ENCODE measurements around the gene INTS7. TPM values are rescaled to one million over a fixed set of nuclear protein-coding genes. Genes with fewer than 3 reads are reported as not detected.

The INTS7 gene
- total RNA-seq, 1 experiment from 2014 or later: 35.5 TPM

DNA sequence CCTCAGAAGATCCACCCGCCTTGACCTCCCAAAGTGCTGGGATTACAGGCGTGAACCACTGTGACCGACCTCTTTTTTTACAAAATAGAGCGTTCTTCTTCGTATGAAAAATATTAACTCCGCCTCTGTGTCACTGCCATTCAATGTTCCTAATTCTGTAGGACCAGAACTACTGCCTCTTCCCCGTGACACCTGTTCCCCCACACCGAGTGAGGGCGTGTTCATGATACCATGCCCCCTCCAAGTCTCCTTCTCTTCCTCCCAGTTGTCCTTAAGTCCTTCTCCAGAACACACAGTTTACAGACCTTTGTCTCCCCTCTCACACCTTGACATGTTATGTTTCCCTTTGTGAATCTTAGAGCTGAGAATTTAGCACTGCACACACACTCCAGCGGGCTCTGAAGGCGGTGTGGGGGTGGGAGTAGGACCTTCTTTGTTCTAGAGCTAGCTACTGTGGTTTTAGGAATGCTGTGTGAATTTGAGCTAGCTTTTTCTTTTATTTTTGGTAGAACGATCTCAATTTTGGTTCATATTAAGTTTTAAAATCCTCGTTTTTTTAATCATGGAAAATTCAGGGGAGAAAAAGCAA is 122.4 kb downstream of the INTS7 start:
- H3K9me3 ChIP-seq (ENCODE audit: control insufficient read depth, insufficient read depth, low read depth, low read length): no peaks in the 10 kb centered on the region
- CTCF ChIA-PET: interaction anchor here (0.7 kb wide), 1 partner anchor 32 kb away, joined by 3 read pairs; no protein-coding TSS in a partner anchor
- H3K27ac ChIP-seq (ENCODE audit: low read length): no peak overlapping the region
- 0 out of 2 replicates have a peak, but pooled peaks cover 2% of the 10 kb centered on the region for H3K27me3 ChIP-seq (ENCODE audit: control insufficient read depth, insufficient read depth, low read length)
- DNase-seq (ENCODE audit: low read depth, low spot score): no peak
- intact Hi-C loops (cut with micrococcal nuclease; ENCODE audit: unreplicated experiment) (no loop called here), in situ Hi-C loops (cut with HindIII; ENCODE audit: low pct_unique_long_range_greater_than_20kb, low sequenced_read_pairs) (no loop called here)
- H3K4me3 ChIP-seq (ENCODE audit: low read depth in 2 of 2, low read length in 2 of 2): no peak overlapping the region
- H3K36me3 ChIP-seq (ENCODE audit: control insufficient read depth, insufficient read depth, low read length): no peaks in the 10 kb centered on the region
- no peak for TF ChIP-seq TCF7L2 (IDR thresholded peaks at IDR 0.05; ENCODE audit: low read depth, low read length)
- no peak for TF ChIP-seq SIN3A (IDR thresholded peaks at IDR 0.05; ENCODE audit: borderline replicate concordance, insufficient read depth, low read depth, low read length)
- TF ChIP-seq REST (IDR thresholded peaks at IDR 0.05; ENCODE audit: insufficient read depth in 1 of 2, low read depth in 2 of 2, low read length in 1 of 2): no peak
- TF ChIP-seq CTCF (IDR thresholded peaks at IDR 0.05): no peak
- no peak for TF ChIP-seq POLR2AphosphoS5 (IDR thresholded peaks at IDR 0.05; ENCODE audit: low read depth, low read length)
- POLR2A ChIA-PET: no interaction called here
- no peak for ATAC-seq
- H3K4me1 ChIP-seq (ENCODE audit: control insufficient read depth, insufficient read depth, low read length): no peaks in the 10 kb centered on the region
- no TSS peak for BruUV-seq (replicated peaks)

GRCh38 chr1:211912038-211912437 is 123.3 kb downstream of the INTS7 start:
- intact Hi-C loops (cut with micrococcal nuclease; ENCODE audit: unreplicated experiment) (no loop called here), in situ Hi-C loops (cut with HindIII; ENCODE audit: low pct_unique_long_range_greater_than_20kb, low sequenced_read_pairs) (no loop called here)
- no peak for ATAC-seq
- H3K9me3 ChIP-seq (ENCODE audit: control insufficient read depth, insufficient read depth, low read depth, low read length): no peaks in the 10 kb centered on the region
- TF ChIP-seq CTCF (IDR thresholded peaks at IDR 0.05): no peak
- no peak for TF ChIP-seq TCF7L2 (IDR thresholded peaks at IDR 0.05; ENCODE audit: low read depth, low read length)
- no peak for TF ChIP-seq SIN3A (IDR thresholded peaks at IDR 0.05; ENCODE audit: borderline replicate concordance, insufficient read depth, low read depth, low read length)
- no peak for TF ChIP-seq REST (IDR thresholded peaks at IDR 0.05; ENCODE audit: insufficient read depth in 1 of 2, low read depth in 2 of 2, low read length in 1 of 2)
- no peak for TF ChIP-seq POLR2AphosphoS5 (IDR thresholded peaks at IDR 0.05; ENCODE audit: low read depth, low read length)
- H3K4me3 ChIP-seq (ENCODE audit: low read depth in 2 of 2, low read length in 2 of 2): no peak overlapping the region
- no peaks in the 10 kb centered on the region for H3K4me1 ChIP-seq (ENCODE audit: control insufficient read depth, insufficient read depth, low read length)
- ChIA-PET CTCF (no interaction called here), POLR2A (interaction anchor here (0.6 kb wide), 1 partner anchor 903 kb away, joined by 3 read pairs; no protein-coding TSS in a partner anchor)
- no peak for DNase-seq (ENCODE audit: low read depth, low spot score)
- H3K27me3 ChIP-seq (ENCODE audit: control insufficient read depth, insufficient read depth, low read length): no peaks in the 10 kb centered on the region
- no peak overlapping the region for H3K27ac ChIP-seq (ENCODE audit: low read length)
- BruUV-seq (replicated peaks): no TSS peak
- no peaks in the 10 kb centered on the region for H3K36me3 ChIP-seq (ENCODE audit: control insufficient read depth, insufficient read depth, low read length)
